A673 (cell line): ENCODE results near the gene TAP2. TPM values are rescaled to one million over a fixed set of nuclear protein-coding genes. Genes with fewer than 3 reads are reported as not detected.
A peak's percentile ranks its signal among the peaks of the same experiment; 100 is the strongest.
"Not testable (repeated sequence)": the region's sequence is repeated elsewhere in the genome, so short reads cannot be mapped to it uniquely, and the experiment has no call there.

Source experiments
- BruUV-seq: library from RNA; stranded (reverse); fragments of 400-500 nt; replicated peaks from 2 replicates; lab custom pipeline; 2021; lab: Mats Ljungman, UMichigan
- CTCF ChIA-PET: fragments of 300-600 bp; sonication (Branson Sonifier 250); formaldehyde crosslinking; loops from one replicate; lab custom pipeline; 2022; ENCODE audit warnings: antibody characterized with exemption; lab: Charles Lee
- POLR2A ChIA-PET: fragments of 300-600 bp; sonication (Branson Sonifier 250); formaldehyde crosslinking; loops from one replicate; lab custom pipeline; 2022; ENCODE audit warnings: antibody characterized with exemption; ENCODE audit not compliant: low non-redundant PET; lab: Charles Lee
- DNase-seq: peaks from one replicate; pipeline ENCODE4 v3.0.0-alpha.2; 2015; ENCODE audit warnings: low spot score
- H3K27ac ChIP-seq: fragments of 200-600 bp; sonication (generic); 2 replicates; pipeline ENCODE4 v1.5.1; 2016; ENCODE audit warnings: mixed run types, low read depth, mild to moderate bottlenecking, mixed read lengths, antibody characterized with exemption, low read length; ENCODE audit not compliant: poor library complexity, severe bottlenecking
- H3K27me3 ChIP-seq: fragments of 200-600 bp; sonication (generic); replicated peaks from 2 replicates; pipeline ENCODE4 v1.6.1; 2017; ENCODE audit warnings: mixed run types, low read depth, mild to moderate bottlenecking, mixed read lengths, antibody characterized with exemption, low read length; ENCODE audit not compliant: insufficient read depth, poor library complexity
- H3K36me3 ChIP-seq: fragments of 200-600 bp; sonication (generic); 2 replicates; pipeline ENCODE4 v1.6.1; 2016; ENCODE audit warnings: mixed run types, mild to moderate bottlenecking, mixed read lengths, antibody characterized with exemption, low read length; ENCODE audit not compliant: insufficient read depth, poor library complexity, severe bottlenecking
- H3K4me1 ChIP-seq: fragments of 200-600 bp; sonication (generic); 2 replicates; pipeline ENCODE4 v1.6.1; 2017; ENCODE audit warnings: mixed run types, mild to moderate bottlenecking, mixed read lengths, antibody characterized with exemption, low read length; ENCODE audit not compliant: insufficient read depth, poor library complexity, severe bottlenecking
- H3K4me3 ChIP-seq: fragments of 200-600 bp; sonication (generic); 2 replicates; pipeline ENCODE4 v1.5.1; 2016; ENCODE audit warnings: low read depth, mixed run types, mild to moderate bottlenecking, mixed read lengths, low read length; ENCODE audit not compliant: poor library complexity, severe bottlenecking
- H3K9me3 ChIP-seq: fragments of 200-600 bp; sonication (generic); 2 replicates; pipeline ENCODE4 v1.6.1; 2016; ENCODE audit warnings: mixed run types, low read depth, mild to moderate bottlenecking, mixed read lengths, antibody characterized with exemption, low read length; ENCODE audit not compliant: poor library complexity, severe bottlenecking
- EZH2 ChIP-seq: fragments of 200-600 bp; sonication (generic); IDR thresholded peaks from 2 replicates; pipeline ENCODE4 v1.6.1; 2017; ENCODE audit warnings: borderline replicate concordance, low read depth, mild to moderate bottlenecking, mixed read lengths, antibody characterized with exemption, low read length; ENCODE audit not compliant: poor library complexity, severe bottlenecking
- intact Hi-C: fragments of 100-400 bp; cut with micrococcal nuclease; formaldehyde crosslinking; loops from one replicate; pipeline ENCODE4 v1.10.0; 2022; ENCODE audit not compliant: unreplicated experiment
- total RNA-seq: library from RNA; stranded (reverse); gene quantifications from 2 replicates; pipeline ENCODE4 v1.2.3, GENCODE V29; 2021
- TF ChIP-seq, protein P1 (sequence below): fragments of 300-800, 200-600 bp; sonication (generic); conservative IDR thresholded peaks from 2 replicates; pipeline ENCODE4 v1.5.1; 2017; ENCODE audit warnings: low read depth, mild to moderate bottlenecking, antibody characterized with exemption, low read length, moderate library complexity, mixed read lengths

Gene TAP2
- total RNA-seq, 1 experiment from 2014 or later, result 46.5 TPM

DNA sequence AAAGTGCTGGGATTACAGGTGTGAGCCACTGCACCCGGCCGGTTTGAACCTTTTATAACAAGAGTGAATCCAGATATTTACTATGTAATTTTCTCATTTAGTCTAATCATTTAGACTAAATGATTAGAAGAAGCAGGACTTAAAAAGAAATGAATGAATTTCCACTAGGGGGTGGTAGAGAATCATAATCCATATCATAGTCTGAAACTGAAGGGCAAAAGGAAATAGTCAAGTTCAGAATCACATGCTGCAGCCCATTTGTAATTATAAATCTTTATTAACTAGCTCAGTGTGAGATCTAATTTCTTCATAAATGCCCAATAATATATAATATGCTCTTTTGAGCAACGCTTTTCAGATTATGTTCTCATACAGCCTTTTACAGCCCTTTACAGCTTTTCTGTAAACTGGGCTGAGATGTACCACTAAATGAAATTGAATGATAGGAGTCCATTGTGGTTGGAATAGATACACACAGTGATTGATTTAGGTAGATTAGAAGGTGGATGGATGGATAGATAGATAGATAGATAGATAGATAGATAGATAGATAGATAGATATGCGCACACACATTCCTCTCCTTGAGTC, 47.3 kb upstream of the TAP2 start:
- Histone ChIP-seq H3K4me3 (no peak overlapping the region), H3K27ac (no peak overlapping the region), H3K27me3 (no peaks in the 10 kb centered on the region), H3K9me3 (no peaks in the 10 kb centered on the region), H3K4me1 (peaks cover 5% of the 10 kb centered on the region), H3K36me3 (no peaks in the 10 kb centered on the region)
- intact Hi-C loops, result loop anchor here (1.0 to 2.0 kb wide), 2 partner anchors 67 to 100 kb away; partner anchors contain the start of gene HLA-DMA
- DNase-seq, result peak; percentile 79
- no TSS peak for BruUV-seq
- ChIA-PET POLR2A (no interaction called here), CTCF (interaction anchor here (0.6 to 2.2 kb wide), 5 partner anchors 11 to 103 kb away, joined by 3 to 20 read pairs (median 4); partner anchors contain the start of gene TAP2)
- TF ChIP-seq, protein P1, sequence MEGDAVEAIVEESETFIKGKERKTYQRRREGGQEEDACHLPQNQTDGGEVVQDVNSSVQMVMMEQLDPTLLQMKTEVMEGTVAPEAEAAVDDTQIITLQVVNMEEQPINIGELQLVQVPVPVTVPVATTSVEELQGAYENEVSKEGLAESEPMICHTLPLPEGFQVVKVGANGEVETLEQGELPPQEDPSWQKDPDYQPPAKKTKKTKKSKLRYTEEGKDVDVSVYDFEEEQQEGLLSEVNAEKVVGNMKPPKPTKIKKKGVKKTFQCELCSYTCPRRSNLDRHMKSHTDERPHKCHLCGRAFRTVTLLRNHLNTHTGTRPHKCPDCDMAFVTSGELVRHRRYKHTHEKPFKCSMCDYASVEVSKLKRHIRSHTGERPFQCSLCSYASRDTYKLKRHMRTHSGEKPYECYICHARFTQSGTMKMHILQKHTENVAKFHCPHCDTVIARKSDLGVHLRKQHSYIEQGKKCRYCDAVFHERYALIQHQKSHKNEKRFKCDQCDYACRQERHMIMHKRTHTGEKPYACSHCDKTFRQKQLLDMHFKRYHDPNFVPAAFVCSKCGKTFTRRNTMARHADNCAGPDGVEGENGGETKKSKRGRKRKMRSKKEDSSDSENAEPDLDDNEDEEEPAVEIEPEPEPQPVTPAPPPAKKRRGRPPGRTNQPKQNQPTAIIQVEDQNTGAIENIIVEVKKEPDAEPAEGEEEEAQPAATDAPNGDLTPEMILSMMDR, result peak; percentile 67
- TF ChIP-seq EZH2, result no peak

DNA sequence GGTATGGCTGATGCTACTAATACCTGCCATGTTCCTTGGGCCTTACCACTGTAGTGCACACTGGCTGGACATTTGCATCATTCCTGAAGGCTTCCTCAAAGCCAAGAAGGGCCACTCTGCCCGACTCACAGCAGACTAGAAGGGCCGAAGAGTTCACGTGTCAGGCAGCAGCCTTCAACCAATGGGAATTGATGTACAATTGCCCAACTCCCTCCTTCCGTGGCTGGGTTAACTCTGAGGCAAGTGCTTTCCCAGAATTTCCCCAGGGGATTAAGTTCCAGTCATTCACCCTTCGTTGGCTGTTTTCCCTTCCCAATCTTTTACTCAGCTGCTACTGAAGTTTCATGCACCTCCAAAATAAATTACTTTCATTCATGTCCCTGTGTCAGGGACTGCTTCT, 45.2 kb upstream of the TAP2 start:
- peak; percentile 65 for DNase-seq
- POLR2A ChIA-PET, result no interaction called here
- Histone ChIP-seq H3K9me3 (no peaks in the 10 kb centered on the region), H3K27ac (no peak overlapping the region), H3K4me3 (no peak overlapping the region), H3K36me3 (no peaks in the 10 kb centered on the region), H3K4me1 (peaks cover 5% of the 10 kb centered on the region), H3K27me3 (no peaks in the 10 kb centered on the region)
- CTCF ChIA-PET, result interaction anchor here (0.5 to 1.1 kb wide), 3 partner anchors 11 to 103 kb away, joined by 3 to 4 read pairs (median 3); no protein-coding TSS in a partner anchor
- no TSS peak for BruUV-seq
- TF ChIP-seq EZH2, result no peak
- intact Hi-C loops, result no loop called here

DNA sequence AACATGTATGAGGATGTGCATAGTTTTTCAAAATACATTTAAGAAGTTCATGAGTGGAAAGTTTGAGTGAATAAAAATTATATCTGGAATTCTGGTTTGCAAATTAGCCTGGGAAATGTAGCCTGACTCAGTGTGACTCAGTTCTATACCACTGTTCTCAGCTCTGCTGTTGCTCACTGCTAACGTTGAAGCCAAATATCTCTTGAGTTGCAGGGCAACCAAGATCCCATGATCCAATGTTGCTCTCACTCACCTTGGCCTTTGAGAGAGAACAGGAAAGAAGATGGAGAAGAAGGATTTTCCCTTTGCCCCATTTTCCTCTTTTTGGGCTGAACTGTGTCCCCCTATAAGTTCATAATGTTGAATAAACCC, 44.3 kb upstream of the TAP2 start:
- intact Hi-C loops, result no loop called here

DNA sequence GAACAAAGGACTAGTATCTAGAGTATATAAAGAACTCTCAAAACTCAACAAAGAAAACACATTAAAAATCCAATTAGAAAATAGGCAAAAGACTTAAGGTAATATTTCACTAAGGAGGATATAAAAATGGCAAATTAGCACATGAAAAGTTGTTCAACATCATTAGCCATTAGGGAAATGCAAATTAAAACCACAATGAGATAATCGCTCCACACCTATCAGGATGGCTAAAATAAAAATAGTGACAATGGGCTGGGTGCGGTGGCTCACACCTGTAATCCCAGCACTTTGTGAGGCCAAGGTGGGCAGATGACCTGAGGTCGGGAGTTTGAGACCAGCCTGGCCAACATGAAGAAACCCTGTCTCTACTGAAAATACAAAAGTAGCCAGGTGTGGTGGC, 42.4 kb upstream of the TAP2 start:
- H3K27ac ChIP-seq, DNase-seq, H3K4me1 ChIP-seq, POLR2A ChIA-PET, H3K4me3 ChIP-seq, intact Hi-C loops, CTCF ChIA-PET, H3K36me3 ChIP-seq, H3K9me3 ChIP-seq, BruUV-seq: not testable (repeated sequence)
- peaks cover 17% of the 10 kb centered on the region for H3K27me3 ChIP-seq

More for the DNA sequence above, 44.3 kb upstream of the TAP2 start:
- Histone ChIP-seq H3K9me3 (no peaks in the 10 kb centered on the region), H3K27me3 (peaks cover 1% of the 10 kb centered on the region), H3K36me3 (no peaks in the 10 kb centered on the region), H3K27ac (no peak overlapping the region), H3K4me3 (no peak overlapping the region), H3K4me1 (peaks cover 5% of the 10 kb centered on the region)
- DNase-seq, result no peak
- no TSS peak for BruUV-seq
- ChIA-PET POLR2A (no interaction called here), CTCF (no interaction called here)
- TF ChIP-seq, protein P1, result no peak
